Breast epithelium (tissue), 3 donors: ENCODE data around the gene SUPT20HL1.

ENCODE experiments used
- POLR2A ChIP-seq: fragments of 450-650 bp; IDR thresholded peaks from one replicate; pipeline ENCODE4 v1.6.1; 2016; ENCODE audit warnings: antibody characterized with exemption, mild to moderate bottlenecking, moderate library complexity
- POLR2AphosphoS5 ChIP-seq, 3 donors: sonication (generic); formaldehyde crosslinking; IDR thresholded peaks; one replicate each; pipeline ENCODE4 v1.6.1; 2017; ENCODE audit warnings: antibody characterized with exemption in 3 of 3
- TF ChIP-seq, protein P1 (sequence below), 3 donors: fragments of 450-650 bp; IDR thresholded peaks; one replicate each; pipeline ENCODE4 v1.5.1; 2016 to 2017; ENCODE audit warnings: antibody characterized with exemption in 3 of 3, mild to moderate bottlenecking in 3 of 3, moderate library complexity in 3 of 3

DNA sequence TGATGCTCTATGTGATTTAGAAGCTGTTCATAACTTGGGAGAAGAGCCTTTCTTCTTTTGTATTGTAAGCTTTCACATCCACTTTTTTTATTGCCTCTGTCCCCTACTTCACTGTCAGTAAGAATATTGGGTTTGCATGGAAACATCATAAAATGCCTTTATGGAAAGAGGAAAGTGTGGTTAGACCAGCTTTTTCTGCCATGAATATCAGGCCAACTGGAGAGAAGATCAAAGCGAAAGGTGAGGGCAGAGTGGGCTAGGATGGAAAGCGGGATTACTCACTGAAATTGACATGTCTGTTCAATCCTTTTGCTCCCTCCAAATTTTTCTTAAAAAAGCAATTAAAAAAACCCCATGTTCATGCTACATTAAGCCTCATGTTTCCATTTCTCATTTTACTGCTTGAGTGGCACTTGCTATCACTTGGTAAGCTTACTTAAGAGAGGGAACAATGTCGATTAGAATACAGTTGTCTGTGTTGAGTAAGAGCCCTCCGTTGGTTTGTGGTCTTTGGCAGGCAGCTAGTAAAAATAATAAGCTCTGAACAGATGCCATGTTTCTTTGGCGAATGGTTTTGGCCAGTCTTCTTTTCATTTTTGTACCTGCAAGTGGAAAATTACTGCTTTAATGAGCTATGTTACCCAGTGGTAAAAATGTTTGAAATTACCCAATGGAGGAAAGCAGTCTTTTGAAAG lies 35.9 kb downstream of the SUPT20HL1 start:
- TF ChIP-seq, protein P1, sequence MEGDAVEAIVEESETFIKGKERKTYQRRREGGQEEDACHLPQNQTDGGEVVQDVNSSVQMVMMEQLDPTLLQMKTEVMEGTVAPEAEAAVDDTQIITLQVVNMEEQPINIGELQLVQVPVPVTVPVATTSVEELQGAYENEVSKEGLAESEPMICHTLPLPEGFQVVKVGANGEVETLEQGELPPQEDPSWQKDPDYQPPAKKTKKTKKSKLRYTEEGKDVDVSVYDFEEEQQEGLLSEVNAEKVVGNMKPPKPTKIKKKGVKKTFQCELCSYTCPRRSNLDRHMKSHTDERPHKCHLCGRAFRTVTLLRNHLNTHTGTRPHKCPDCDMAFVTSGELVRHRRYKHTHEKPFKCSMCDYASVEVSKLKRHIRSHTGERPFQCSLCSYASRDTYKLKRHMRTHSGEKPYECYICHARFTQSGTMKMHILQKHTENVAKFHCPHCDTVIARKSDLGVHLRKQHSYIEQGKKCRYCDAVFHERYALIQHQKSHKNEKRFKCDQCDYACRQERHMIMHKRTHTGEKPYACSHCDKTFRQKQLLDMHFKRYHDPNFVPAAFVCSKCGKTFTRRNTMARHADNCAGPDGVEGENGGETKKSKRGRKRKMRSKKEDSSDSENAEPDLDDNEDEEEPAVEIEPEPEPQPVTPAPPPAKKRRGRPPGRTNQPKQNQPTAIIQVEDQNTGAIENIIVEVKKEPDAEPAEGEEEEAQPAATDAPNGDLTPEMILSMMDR (IDR thresholded peaks at IDR 0.05) = no peak
- TF ChIP-seq POLR2AphosphoS5 (IDR thresholded peaks at IDR 0.05) (no peak), POLR2A (no peak)
